ENCODE measurements around the gene RILPL1. TPM values are rescaled to one million over a fixed set of nuclear protein-coding genes. Genes with fewer than 3 reads are reported as not detected.
"Not testable (repeated sequence)": the region's sequence is repeated elsewhere in the genome, so short reads cannot be mapped to it uniquely, and the experiment has no call there.

RILPL1 gene
- total RNA-seq, 1 donor from 2014 or later: 1.5 TPM

DNA sequence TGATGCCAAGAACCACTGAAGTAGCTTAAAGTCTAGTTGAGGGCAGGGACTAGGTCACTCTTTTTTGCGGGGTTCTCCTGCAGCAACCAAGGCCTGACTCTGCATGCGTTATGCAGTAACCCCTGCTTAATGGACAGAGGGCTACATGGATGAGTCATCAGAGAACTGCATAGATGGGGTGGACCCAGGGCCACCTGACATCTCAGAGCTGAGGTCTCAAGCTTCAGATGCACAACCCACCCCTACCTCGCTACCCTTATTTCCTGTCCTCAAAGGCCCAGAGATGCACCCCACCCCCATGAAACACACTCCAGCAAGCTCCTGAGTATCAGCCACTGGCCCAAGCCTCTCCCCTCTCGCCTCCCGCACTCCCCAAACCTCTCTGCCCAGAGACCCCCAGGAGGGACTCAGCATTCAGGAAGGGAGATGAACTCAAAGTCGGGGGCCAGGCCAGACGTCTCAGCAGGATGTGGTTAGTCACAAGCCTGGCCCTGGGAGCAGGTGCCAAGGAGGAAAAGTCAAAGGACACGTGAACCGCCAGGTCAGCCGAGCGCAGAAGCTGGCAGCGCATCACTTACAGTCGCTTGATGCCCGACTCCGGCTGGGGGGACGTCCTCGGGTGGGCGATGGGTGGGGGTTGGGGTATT, 49.8 kb downstream of the RILPL1 start:
- DNase-seq (ENCODE audit: low spot score in 2 of 2): no peak
- Histone ChIP-seq H3K9me3 (no peaks in the 10 kb centered on the region), H3K36me3 (peaks cover 7 to 12% of the 10 kb centered on the region in 2 donors), H3K4me1 (peaks cover 16 to 31% of the 10 kb centered on the region in 2 donors), H3K27me3 (no peaks in the 10 kb centered on the region), H3K27ac (peak overlapping the region; percentile 93 to 97), H3K4me3 (no peak overlapping the region)
- intact Hi-C loops (cut with DNase I): loop anchor here (5.0 kb wide), 1 partner anchor 116 kb away; no protein-coding TSS in a partner anchor
- TF ChIP-seq, protein P1, sequence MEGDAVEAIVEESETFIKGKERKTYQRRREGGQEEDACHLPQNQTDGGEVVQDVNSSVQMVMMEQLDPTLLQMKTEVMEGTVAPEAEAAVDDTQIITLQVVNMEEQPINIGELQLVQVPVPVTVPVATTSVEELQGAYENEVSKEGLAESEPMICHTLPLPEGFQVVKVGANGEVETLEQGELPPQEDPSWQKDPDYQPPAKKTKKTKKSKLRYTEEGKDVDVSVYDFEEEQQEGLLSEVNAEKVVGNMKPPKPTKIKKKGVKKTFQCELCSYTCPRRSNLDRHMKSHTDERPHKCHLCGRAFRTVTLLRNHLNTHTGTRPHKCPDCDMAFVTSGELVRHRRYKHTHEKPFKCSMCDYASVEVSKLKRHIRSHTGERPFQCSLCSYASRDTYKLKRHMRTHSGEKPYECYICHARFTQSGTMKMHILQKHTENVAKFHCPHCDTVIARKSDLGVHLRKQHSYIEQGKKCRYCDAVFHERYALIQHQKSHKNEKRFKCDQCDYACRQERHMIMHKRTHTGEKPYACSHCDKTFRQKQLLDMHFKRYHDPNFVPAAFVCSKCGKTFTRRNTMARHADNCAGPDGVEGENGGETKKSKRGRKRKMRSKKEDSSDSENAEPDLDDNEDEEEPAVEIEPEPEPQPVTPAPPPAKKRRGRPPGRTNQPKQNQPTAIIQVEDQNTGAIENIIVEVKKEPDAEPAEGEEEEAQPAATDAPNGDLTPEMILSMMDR (IDR thresholded peaks at IDR 0.05): no peak

DNA sequence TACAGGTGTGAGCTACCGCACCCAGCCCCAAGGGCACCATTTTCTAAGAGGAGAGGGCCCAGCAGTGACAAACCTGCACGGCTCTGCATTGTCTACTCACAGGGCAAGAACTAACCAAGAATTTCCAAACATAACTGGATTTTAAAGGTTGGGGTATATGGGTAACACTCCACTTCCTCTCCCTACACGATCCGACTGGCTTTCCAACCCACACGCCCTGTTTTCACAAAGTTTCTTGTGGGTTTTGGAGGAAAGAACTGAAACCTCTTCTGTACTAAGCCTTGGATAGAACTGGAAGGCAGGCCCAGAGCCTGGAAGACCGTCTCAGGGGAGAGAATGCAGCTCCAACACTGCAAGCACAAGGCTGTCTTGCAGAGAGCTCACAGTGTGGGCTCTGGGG, 50.6 kb downstream of the RILPL1 start:
- H3K4me1 ChIP-seq: peaks cover 24 to 40% of the 10 kb centered on the region in 2 donors
- DNase-seq (ENCODE audit: low spot score in 2 of 2): no peak
- no peaks in the 10 kb centered on the region for H3K9me3 ChIP-seq
- TF ChIP-seq, protein P1 (IDR thresholded peaks at IDR 0.05): no peak
- H3K4me3 ChIP-seq: no peak overlapping the region
- H3K27ac ChIP-seq: peak overlapping the region; percentile 93 to 97
- H3K27me3 ChIP-seq: no peaks in the 10 kb centered on the region
- peaks cover 7 to 12% of the 10 kb centered on the region in 2 donors for H3K36me3 ChIP-seq
- intact Hi-C loops (cut with DNase I): loop anchor here (5.0 kb wide), 1 partner anchor 116 kb away; no protein-coding TSS in a partner anchor

DNA sequence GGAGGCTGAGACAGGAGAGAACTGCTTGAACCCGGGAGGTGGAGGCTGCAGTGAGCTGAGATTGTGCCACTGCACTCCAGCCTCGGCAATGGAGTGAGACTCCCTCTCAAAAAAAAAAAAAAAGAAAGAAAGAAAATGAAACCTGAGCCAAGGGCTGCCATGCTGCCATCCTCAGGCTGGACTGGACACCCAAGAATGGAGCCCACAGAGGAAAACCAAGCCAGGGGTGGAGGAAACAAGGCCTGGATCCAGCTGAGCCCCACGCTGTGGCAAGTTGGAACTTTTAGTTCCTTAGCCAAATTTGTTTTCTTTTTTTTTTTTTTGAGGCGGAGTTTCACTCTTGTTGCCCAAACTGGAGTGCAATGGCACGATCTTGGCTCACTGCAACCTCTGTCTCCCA, 52.3 kb downstream of the RILPL1 start:
- Histone ChIP-seq H3K27ac (peak overlapping the region; percentile 93 to 97), H3K4me1 (peaks cover 24 to 46% of the 10 kb centered on the region in 2 donors), H3K36me3 (peaks cover 7 to 12% of the 10 kb centered on the region in 2 donors)
- DNase-seq (ENCODE audit: low spot score in 2 of 2); H3K27me3 ChIP-seq; H3K9me3 ChIP-seq; H3K4me3 ChIP-seq: not testable (repeated sequence)
- intact Hi-C loops (cut with DNase I): loop anchor here (5.0 kb wide), 1 partner anchor 114 kb away; no protein-coding TSS in a partner anchor

DNA sequence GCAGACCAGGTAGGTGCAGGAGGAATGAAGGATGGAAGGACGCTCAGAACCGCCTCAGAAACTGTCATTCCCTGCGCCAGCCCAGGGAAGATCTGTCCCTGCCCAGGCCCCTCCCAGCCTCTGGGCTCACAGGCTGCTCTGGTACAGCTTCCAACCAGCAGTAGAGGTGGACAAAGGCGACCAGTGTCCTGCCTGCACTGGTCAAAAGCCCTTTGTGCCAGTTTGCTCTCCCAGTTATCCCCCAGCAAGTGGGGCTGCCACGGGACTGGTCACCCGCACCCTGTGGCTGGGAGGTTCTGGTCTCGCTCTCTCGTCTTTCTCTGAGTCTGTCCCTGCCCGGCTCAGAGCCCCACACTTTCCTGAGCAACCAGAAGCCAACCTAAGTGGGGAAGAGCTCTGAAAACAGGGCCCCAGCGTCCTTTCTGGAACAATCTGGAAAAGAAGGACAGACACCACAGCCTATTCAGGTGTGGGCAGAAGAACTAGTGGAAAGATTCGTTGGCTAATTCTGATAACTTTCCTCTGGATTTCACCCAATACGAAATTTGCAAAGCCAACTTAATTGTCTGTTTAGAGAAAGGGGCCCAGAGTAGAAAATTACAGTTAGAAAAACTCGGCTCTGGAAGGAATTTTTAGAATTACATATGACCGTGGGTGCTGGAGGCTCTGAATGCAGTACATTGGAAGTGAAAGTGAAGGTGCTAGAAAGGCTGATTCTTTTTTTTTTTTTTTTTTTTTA, 53.9 kb downstream of the RILPL1 start:
- H3K27ac ChIP-seq: peak overlapping the region; percentile 93 to 97
- H3K4me3 ChIP-seq: peak overlapping the region; percentile 6 to 46
- no peaks in the 10 kb centered on the region for H3K27me3 ChIP-seq
- no peaks in the 10 kb centered on the region for H3K9me3 ChIP-seq
- H3K36me3 ChIP-seq: peaks cover under 1 to 4% of the 10 kb centered on the region in 2 donors
- TF ChIP-seq, protein P1 (IDR thresholded peaks at IDR 0.05): no peak
- H3K4me1 ChIP-seq: peaks cover 24 to 54% of the 10 kb centered on the region in 2 donors
- intact Hi-C loops (cut with DNase I): loop anchor here (5.0 kb wide), 2 partner anchors 42 to 112 kb away; partner anchors contain the start of gene RILPL2
- DNase-seq (ENCODE audit: low spot score in 2 of 2): peak in 1 of 2 donors; percentile 69

DNA sequence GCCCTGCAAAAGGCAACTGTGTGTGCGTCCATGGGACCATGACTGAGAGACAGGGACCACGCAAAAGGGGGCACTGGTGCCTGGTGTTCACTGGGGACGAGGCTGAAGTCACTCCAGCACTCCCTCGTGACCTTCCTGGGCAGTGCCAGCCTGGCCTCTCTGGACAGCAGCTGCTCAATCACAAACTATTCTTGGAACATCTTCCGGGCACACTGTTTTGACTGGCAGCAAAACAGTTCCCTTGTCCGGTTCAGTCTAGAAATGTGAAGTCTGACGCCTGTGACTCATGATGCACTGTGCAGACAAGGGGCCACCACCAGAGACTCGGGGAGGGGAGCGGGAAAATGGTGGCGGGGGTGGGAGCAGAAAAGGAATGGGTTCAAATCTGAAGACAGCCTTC, 54.8 kb downstream of the RILPL1 start:
- Histone ChIP-seq H3K9me3 (no peaks in the 10 kb centered on the region), H3K4me3 (peak overlapping the region; percentile 6 to 46), H3K27ac (peak overlapping the region; percentile 93 to 97), H3K4me1 (peaks cover 24 to 55% of the 10 kb centered on the region in 2 donors), H3K36me3 (peaks cover 0 to 4% of the 10 kb centered on the region in 2 donors), H3K27me3 (no peaks in the 10 kb centered on the region)
- TF ChIP-seq, protein P1 (IDR thresholded peaks at IDR 0.05): no peak
- intact Hi-C loops (cut with DNase I): loop anchor here (1.0 to 5.0 kb wide), 3 partner anchors 20 to 41 kb away; partner anchors contain the start of genes RILPL2 and SNRNP35
- DNase-seq (ENCODE audit: low spot score in 2 of 2): peak; percentile 72 to 92
